Daoy (cell line): ENCODE measurements around the gene TOE1. TPM values are rescaled to one million over a fixed set of nuclear protein-coding genes. Genes with fewer than 3 reads are reported as not detected.
"Not testable (repeated sequence)": the region's sequence is repeated elsewhere in the genome, so short reads cannot be mapped to it uniquely, and the experiment has no call there.

Experiments
- DNase-seq: peaks from one replicate; pipeline ENCODE4 v3.0.0-alpha.2; 2015; ENCODE audit warnings: low read depth
- total RNA-seq: library from RNA; depleted of rRNA; stranded (reverse); fragments of >200 nt; shearing (Covaris generic); gene quantifications from 2 replicates; pipeline ENCODE4 v1.2.3, GENCODE V29; 2014; rRNA removed

The TOE1 gene
- total RNA-seq, result 42.1 and 42.8 TPM in 2 replicates

- DNase-seq, result peak; percentile 99
These were observed at the start of gene TOE1, which contains the start of gene MUTYH for GRCh38 chr1:45339789-45340558. TOE1 (plus strand) TSS chr1:45340170; CDS start chr1:45340253, 83 bp downstream. MUTYH (minus strand) TSS chr1:45340440; CDS start chr1:45334505, 5,935 bp downstream.

- not testable (repeated sequence) for DNase-seq
These were observed 49.0 kb upstream of the TOE1 start for GRCh38 chr1:45291002-45291401.

- no peak for DNase-seq
These were observed 48.3 kb upstream of the TOE1 start for GRCh38 chr1:45291716-45292115.

- DNase-seq, result no peak
These were observed 42.2 kb upstream of the TOE1 start for GRCh38 chr1:45297666-45298356.

- DNase-seq, result no peak
These were observed 40.7 kb upstream of the TOE1 start for GRCh38 chr1:45299296-45299695.

- DNase-seq, result peak; percentile 74
These were observed 39.8 kb upstream of the TOE1 start for GRCh38 chr1:45299981-45300668.

GRCh38 chr1:45300669-45300997 lies 39.3 kb upstream of the TOE1 start:
- no peak for DNase-seq

- no peak for DNase-seq
These were observed 37.3 kb upstream of the TOE1 start for GRCh38 chr1:45302505-45303150.

GRCh38 chr1:45303520-45304310 lies 36.3 kb upstream of the TOE1 start:
- DNase-seq, result peak; percentile 99

GRCh38 chr1:45304311-45305081 lies 35.5 kb upstream of the TOE1 start:
- DNase-seq, result peak; percentile 62

GRCh38 chr1:45305231-45305630 lies 34.7 kb upstream of the TOE1 start:
- no peak for DNase-seq

- DNase-seq, result peak; percentile 68
These were observed 33.7 kb upstream of the TOE1 start for GRCh38 chr1:45306319-45306718.

- no peak for DNase-seq
These were observed 33.1 kb upstream of the TOE1 start for GRCh38 chr1:45306905-45307304.

GRCh38 chr1:45314266-45314665 lies 25.7 kb upstream of the TOE1 start:
- DNase-seq, result no peak

GRCh38 chr1:45317166-45317565 lies 22.8 kb upstream of the TOE1 start:
- no peak for DNase-seq

- DNase-seq, result no peak
These were observed 20.2 kb upstream of the TOE1 start for GRCh38 chr1:45319761-45320160.

- no peak for DNase-seq
These were observed 18.5 kb upstream of the TOE1 start for GRCh38 chr1:45321444-45321843.

- no peak for DNase-seq
These were observed 17.4 kb upstream of the TOE1 start for GRCh38 chr1:45322486-45323040.

GRCh38 chr1:45325851-45326506 lies 14.0 kb upstream of the TOE1 start:
- no peak for DNase-seq
